ENCODE results near the gene CYTH4.

DNA sequence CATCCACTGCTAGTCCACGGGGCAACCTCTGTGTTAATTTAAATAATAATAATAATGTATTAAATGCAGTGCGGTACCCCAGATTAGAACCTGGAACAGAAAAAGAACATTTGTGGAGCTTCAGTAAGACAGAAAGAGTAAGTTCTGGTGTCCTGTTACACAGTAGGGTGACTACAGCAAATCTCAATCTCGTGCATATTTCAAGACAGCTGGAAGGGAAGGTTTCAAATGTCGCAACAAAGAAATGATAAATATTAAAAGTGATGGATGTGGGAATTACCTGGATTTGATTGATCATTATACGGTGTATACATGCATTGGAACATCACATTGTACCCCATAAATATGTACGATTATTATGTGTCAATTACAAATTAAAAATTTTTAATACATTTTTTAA lies 36.6 kb upstream of the CYTH4 start:
- TF ChIP-seq POLR2A (IDR thresholded peaks at IDR 0.05), result no peak
- TF ChIP-seq, protein P1, sequence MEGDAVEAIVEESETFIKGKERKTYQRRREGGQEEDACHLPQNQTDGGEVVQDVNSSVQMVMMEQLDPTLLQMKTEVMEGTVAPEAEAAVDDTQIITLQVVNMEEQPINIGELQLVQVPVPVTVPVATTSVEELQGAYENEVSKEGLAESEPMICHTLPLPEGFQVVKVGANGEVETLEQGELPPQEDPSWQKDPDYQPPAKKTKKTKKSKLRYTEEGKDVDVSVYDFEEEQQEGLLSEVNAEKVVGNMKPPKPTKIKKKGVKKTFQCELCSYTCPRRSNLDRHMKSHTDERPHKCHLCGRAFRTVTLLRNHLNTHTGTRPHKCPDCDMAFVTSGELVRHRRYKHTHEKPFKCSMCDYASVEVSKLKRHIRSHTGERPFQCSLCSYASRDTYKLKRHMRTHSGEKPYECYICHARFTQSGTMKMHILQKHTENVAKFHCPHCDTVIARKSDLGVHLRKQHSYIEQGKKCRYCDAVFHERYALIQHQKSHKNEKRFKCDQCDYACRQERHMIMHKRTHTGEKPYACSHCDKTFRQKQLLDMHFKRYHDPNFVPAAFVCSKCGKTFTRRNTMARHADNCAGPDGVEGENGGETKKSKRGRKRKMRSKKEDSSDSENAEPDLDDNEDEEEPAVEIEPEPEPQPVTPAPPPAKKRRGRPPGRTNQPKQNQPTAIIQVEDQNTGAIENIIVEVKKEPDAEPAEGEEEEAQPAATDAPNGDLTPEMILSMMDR (IDR thresholded peaks at IDR 0.05), result no peak
